AG04450 (cell line): Measurements from ENCODE around the gene FAM83C. TPM values are rescaled to one million over a fixed set of nuclear protein-coding genes. Genes with fewer than 3 reads are reported as not detected.

Source experiments
- CTCF ChIA-PET: fragments of 300-600, 350-600 bp; formaldehyde crosslinking; extraction: SDS; loops from one replicate; lab custom pipeline; 2022; ENCODE audit warnings: antibody characterized with exemption, inconsistent platforms; lab: Charles Lee
- POLR2A ChIA-PET: fragments of 350-600 bp; formaldehyde crosslinking; extraction: SDS; loops from one replicate; lab custom pipeline; 2021; ENCODE audit warnings: antibody characterized with exemption, inconsistent platforms; lab: Yijun Ruan, JAX
- DNase-seq: peaks from one replicate; pipeline ENCODE4 v3.0.0-alpha.2; 2011; ENCODE audit warnings: low read depth, low spot score
- H3K27ac ChIP-seq: one replicate; pipeline ENCODE4 v1.5.1; 2012; ENCODE audit warnings: low read depth, low read length, control low read depth
- H3K27me3 ChIP-seq: one replicate; pipeline ENCODE4 v1.6.0; 2012; ENCODE audit warnings: low read length; ENCODE audit not compliant: control insufficient read depth, insufficient read depth
- H3K4me3 ChIP-seq: 2 replicates; pipeline ENCODE4 v1.5.1; 2011; ENCODE audit warnings: mild to moderate bottlenecking, low read depth, low read length, control low read depth
- H3K9me3 ChIP-seq: 2 replicates; pipeline ENCODE4 v1.5.1; 2012; ENCODE audit warnings: low read length; ENCODE audit not compliant: control insufficient read depth, insufficient read depth
- CTCF ChIP-seq: IDR thresholded peaks from 2 replicates; pipeline ENCODE4 v1.5.1; 2011; ENCODE audit warnings: low read depth, low read length, control low read depth, inconsistent platforms
- polyA plus RNA-seq: library from polyadenylated mRNA; depleted of rRNA; stranded (reverse); fragments of >200 nt; gene quantifications from 2 replicates; pipeline ENCODE4 v1.2.3, GENCODE V29; 2011

The FAM83C gene
- polyA plus RNA-seq, 1 experiment: not detected

DNA sequence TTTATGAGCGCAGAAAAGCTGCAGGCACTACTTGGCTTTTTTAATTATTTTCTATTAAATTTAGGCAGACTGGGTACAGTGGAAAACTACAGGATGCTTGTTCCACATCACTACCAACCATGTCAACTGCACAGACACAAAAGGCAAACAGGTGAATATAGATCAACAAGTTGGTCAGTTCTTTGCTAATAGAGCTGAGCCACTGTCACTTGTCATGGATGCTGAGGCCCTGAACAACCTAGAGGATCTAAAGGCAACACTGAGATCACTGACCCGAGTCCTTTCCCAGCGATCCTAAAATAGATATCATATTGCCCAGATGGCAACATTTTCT, 34.5 kb upstream of the FAM83C start:
- H3K27ac ChIP-seq: no peak overlapping the region
- no peaks in the 10 kb centered on the region for H3K27me3 ChIP-seq
- no peak overlapping the region for H3K4me3 ChIP-seq
- ChIA-PET POLR2A (interaction anchor here (0.5 to 1.1 kb wide), 2 partner anchors 24 to 607 kb away, joined by 3 to 4 read pairs; no protein-coding TSS in a partner anchor), CTCF (no interaction called here)
- DNase-seq: no peak
- H3K9me3 ChIP-seq: no peaks in the 10 kb centered on the region
- no peak for TF ChIP-seq CTCF

- Histone ChIP-seq H3K9me3 (no peaks in the 10 kb centered on the region), H3K27me3 (no peaks in the 10 kb centered on the region), H3K4me3 (no peak overlapping the region), H3K27ac (no peak overlapping the region)
- TF ChIP-seq CTCF: no peak
- ChIA-PET POLR2A (no interaction called here), CTCF (no interaction called here)
- no peak for DNase-seq
These were observed 34.0 kb upstream of the FAM83C start for GRCh38 chr20:35326021-35326739.

GRCh38 chr20:35325401-35325800, 33.2 kb upstream of the FAM83C start:
- Histone ChIP-seq H3K4me3 (no peak overlapping the region), H3K9me3 (no peaks in the 10 kb centered on the region), H3K27me3 (no peaks in the 10 kb centered on the region), H3K27ac (no peak overlapping the region)
- POLR2A ChIA-PET: no interaction called here
- CTCF ChIA-PET: interaction anchor here (0.6 kb wide), 1 partner anchor 42 kb away, joined by 3 read pairs; no protein-coding TSS in a partner anchor
- DNase-seq: no peak
- TF ChIP-seq CTCF: no peak

- DNase-seq: no peak
- POLR2A ChIA-PET: interaction anchor here (1.1 to 1.5 kb wide), 2 partner anchors 14 to 15 kb away, joined by 4 to 12 read pairs; no protein-coding TSS in a partner anchor
- no peak for TF ChIP-seq CTCF
- no peaks in the 10 kb centered on the region for H3K27me3 ChIP-seq
- CTCF ChIA-PET: interaction anchor here (0.6 to 1.5 kb wide), 2 partner anchors 13 to 132 kb away, joined by 4 to 5 read pairs; no protein-coding TSS in a partner anchor
- H3K9me3 ChIP-seq: no peaks in the 10 kb centered on the region
- no peak overlapping the region for H3K4me3 ChIP-seq
- peak overlapping the region; percentile 63 for H3K27ac ChIP-seq
These were observed 28.3 kb upstream of the FAM83C start for GRCh38 chr20:35320396-35321126.

DNA sequence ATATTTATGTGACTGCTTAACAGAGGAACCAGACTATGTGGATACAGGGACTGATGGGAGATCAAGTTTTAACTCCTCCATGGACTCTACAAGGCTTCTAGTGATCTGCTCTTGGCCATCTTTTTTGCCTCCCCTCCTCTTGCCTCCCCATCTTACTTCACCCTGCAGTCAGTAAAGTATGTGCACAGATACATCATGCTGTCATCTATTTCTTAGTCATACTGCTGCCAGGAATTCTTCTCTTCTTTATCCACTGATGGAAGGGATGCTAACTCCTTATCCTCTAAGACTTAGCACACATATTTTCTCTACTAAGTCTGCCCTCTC, 27.6 kb upstream of the FAM83C start:
- peak overlapping the region; percentile 63 for H3K27ac ChIP-seq
- no peak overlapping the region for H3K4me3 ChIP-seq
- H3K9me3 ChIP-seq: no peaks in the 10 kb centered on the region
- ChIA-PET CTCF (interaction anchor here (3.5 kb wide), 1 partner anchor 14 kb away, joined by 17 read pairs; no protein-coding TSS in a partner anchor), POLR2A (interaction anchor here (1.1 to 1.5 kb wide), 2 partner anchors 14 kb away, joined by 4 to 12 read pairs; no protein-coding TSS in a partner anchor)
- no peaks in the 10 kb centered on the region for H3K27me3 ChIP-seq
- no peak for TF ChIP-seq CTCF
- DNase-seq: no peak
